NCI-H345 treated with DMSO at 0.1 percent for 48 hours (cell line): Measurements from ENCODE around the gene MRGPRE.
A peak's percentile ranks its signal among the peaks of the same experiment; 100 is the strongest.
"Not testable (repeated sequence)": the region's sequence is repeated elsewhere in the genome, so short reads cannot be mapped to it uniquely, and the experiment has no call there.

Experiments used
- DNase-seq: peaks from one replicate; lab custom pipeline; 2025; ENCODE audit not compliant: unreplicated experiment; lab: John Stamatoyannopoulos, UW

Gene MRGPRE, protein sequence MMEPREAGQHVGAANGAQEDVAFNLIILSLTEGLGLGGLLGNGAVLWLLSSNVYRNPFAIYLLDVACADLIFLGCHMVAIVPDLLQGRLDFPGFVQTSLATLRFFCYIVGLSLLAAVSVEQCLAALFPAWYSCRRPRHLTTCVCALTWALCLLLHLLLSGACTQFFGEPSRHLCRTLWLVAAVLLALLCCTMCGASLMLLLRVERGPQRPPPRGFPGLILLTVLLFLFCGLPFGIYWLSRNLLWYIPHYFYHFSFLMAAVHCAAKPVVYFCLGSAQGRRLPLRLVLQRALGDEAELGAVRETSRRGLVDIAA

DNA sequence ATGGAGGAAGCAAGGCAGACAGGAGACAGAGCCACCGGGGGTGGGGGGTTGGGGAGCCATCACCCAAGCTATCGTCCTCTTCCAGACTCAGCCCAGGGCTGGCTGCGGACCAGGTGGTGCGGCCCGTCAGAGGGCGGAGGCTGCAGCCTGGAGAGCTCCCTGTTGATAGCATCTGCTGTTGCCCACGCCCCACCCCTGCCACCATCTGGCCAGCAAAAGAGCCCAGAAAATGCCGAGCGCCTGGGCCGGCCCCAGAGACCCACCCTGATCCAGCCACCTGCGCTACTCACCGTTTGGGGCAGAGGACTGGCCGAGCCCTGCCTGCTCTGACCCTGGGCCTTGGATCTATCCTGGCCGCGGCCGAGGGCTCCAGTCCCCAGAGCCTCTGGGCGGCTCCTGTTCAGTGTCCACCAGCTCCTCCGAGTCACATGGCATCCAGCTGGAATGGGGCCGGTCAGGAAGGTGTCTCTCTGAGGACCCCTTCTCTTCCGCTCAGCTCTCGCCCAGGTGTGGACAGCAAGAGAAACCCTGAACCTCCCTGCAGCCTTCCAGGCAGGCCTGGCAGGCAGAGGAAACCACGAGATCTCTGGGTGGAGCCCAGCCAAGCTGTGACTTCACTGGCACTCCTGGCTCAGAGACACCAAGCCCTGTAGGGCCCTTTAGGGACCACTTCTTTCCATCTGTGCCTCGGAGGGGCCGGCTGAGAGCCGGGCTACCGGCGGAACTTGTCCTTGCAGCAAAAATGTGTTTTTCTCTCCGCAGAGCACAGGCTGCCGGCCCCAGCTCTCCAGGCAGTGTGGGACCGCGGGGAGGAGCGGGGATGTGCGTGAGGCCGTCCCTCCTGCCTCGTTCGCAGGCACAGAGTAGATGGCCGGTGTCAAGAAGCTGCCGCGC is at the start of gene MRGPRE:
MRGPRE (minus strand) TSS at position 567 of the 894 bp plus-strand sequence. CDS start 3,618 bp downstream, outside the sequence.
- no peak for DNase-seq

- DNase-seq: not testable (repeated sequence)
Measured at GRCh38 chr11:3281146-3281545, 48.9 kb upstream of the MRGPRE start.

GRCh38 chr11:3280662-3281061 is 48.4 kb upstream of the MRGPRE start:
- not testable (repeated sequence) for DNase-seq

GRCh38 chr11:3278922-3279321 is 46.7 kb upstream of the MRGPRE start:
- not testable (repeated sequence) for DNase-seq

- not testable (repeated sequence) for DNase-seq
Measured at GRCh38 chr11:3273629-3274028, 41.4 kb upstream of the MRGPRE start.

DNA sequence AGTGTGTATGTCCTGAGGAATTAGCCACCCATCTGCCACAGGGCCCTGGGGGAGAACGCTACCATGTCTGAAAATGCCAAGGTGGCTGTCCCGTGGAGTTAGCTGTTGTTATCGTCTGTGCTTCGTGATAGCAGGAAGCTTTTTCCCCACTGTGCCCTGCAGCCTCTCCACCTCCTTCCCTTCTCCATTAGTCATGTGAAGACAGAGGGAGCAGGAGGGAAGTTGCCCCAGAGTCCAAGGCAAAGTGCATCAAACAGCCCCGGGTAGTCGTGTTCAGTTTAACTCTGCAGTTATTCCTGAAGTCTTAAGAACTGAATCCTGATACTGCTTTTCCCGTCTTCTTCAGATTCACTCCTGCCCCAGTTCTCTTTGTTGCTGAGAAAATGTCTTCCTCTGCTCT is 30.3 kb upstream of the MRGPRE start:
- DNase-seq: not testable (repeated sequence)

DNA sequence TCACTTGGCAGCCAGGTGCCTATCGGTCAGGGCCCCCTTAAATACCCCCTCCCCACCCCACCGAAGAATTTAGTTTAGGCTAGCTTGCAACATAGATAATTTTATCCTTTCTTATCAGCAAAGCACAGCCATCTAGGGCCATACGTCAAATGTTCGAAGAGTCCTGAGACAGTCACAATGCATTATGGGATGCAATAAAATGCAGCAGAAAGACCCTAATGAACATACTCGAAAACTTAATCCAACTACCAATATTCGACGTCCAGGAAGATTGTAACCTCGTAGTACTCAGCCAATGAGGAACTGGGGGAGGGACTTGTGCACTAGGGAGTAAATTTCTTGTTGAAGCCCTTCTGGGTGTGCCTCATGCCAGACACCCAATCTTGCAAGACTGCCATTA is 29.6 kb upstream of the MRGPRE start:
- DNase-seq: not testable (repeated sequence)

GRCh38 chr11:3257509-3257908 is 25.3 kb upstream of the MRGPRE start:
- DNase-seq: not testable (repeated sequence)

- not testable (repeated sequence) for DNase-seq
Measured at GRCh38 chr11:3255241-3255640, 23.0 kb upstream of the MRGPRE start.

- DNase-seq: not testable (repeated sequence)
Measured at GRCh38 chr11:3254773-3255172, 22.6 kb upstream of the MRGPRE start.

DNA sequence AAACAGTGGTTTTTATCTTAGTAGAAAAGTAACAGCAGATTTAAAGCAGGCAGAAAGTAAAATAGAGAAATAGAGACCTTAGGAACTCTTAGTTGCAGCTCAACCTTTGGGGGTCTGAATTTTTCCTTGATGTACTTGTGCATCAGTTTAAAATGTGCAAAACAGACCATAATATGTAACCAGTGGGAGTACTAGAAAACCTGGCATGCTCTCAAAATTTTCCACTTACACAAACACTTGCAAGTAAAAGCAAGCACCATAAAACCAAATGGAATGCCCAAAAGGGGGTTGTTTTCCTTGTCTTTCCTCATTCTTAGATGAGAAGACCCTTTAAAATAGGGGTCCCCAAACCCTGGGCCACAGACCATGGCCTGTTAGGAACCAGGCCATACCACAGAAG is 12.9 kb upstream of the MRGPRE start:
- DNase-seq: no peak

GRCh38 chr11:3243880-3244279 is 11.7 kb upstream of the MRGPRE start:
- no peak for DNase-seq

GRCh38 chr11:3237119-3237518 is 4.9 kb upstream of the MRGPRE start:
- DNase-seq: no peak

DNA sequence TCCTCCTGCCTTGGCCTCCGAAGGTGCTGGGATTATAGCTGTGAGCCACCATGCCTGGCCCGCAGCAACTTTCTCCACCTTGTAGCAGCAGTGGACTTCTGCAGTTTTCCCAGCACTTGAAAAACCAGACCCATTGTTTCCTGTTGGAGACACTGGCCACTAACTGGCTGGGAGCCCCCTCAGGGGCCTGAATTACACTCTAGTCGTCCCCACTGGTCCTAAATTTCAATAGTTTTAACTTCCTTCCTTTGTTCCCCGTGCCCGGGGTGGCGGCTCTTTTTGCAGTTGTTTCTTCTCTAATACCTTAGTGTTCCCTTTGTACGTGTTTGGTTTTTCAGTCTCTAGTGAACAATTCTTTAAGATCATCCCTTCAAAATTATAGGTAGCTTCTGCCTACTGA is 2.6 kb upstream of the MRGPRE start:
- no peak for DNase-seq

- no peak for DNase-seq
Measured at GRCh38 chr11:3232956-3233355, 739 bp upstream of the MRGPRE start.

DNA sequence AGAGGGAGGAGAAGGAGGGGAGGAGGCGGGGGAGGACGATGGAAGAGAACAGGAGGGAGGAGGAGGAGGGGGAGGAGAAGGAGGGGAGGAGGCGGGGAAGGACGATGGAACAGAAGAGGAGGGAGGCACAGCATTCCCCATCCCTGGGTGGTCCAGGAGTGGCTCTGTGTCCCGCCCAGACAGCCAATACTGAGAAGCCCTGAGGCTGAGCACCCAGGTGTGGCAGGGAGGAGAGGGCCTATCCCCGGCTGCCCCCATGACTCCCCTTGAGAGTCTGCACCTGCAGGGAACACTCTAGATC is 717 bp downstream of the MRGPRE start:
- DNase-seq: peak; percentile 17

- no peak for DNase-seq
Measured at GRCh38 chr11:3230636-3231549, 1.3 kb downstream of the MRGPRE start.

- no peak for DNase-seq
Measured at GRCh38 chr11:3229673-3230630, 2.3 kb downstream of the MRGPRE start.

GRCh38 chr11:3228445-3228829 is 3.8 kb downstream of the MRGPRE start:
- DNase-seq: no peak
